ENCODE measurements around the gene FLT4.

Gene FLT4

GRCh38 chr5:180628827-180629750, 20.3 kb downstream of the FLT4 start:
- H3K4me3 ChIP-seq (ENCODE audit: low read depth, low read length), result no peak overlapping the region
- TF ChIP-seq, protein P1, sequence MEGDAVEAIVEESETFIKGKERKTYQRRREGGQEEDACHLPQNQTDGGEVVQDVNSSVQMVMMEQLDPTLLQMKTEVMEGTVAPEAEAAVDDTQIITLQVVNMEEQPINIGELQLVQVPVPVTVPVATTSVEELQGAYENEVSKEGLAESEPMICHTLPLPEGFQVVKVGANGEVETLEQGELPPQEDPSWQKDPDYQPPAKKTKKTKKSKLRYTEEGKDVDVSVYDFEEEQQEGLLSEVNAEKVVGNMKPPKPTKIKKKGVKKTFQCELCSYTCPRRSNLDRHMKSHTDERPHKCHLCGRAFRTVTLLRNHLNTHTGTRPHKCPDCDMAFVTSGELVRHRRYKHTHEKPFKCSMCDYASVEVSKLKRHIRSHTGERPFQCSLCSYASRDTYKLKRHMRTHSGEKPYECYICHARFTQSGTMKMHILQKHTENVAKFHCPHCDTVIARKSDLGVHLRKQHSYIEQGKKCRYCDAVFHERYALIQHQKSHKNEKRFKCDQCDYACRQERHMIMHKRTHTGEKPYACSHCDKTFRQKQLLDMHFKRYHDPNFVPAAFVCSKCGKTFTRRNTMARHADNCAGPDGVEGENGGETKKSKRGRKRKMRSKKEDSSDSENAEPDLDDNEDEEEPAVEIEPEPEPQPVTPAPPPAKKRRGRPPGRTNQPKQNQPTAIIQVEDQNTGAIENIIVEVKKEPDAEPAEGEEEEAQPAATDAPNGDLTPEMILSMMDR (IDR thresholded peaks at IDR 0.05; ENCODE audit: borderline replicate concordance, insufficient read depth, low read depth, low read length), result no peak

DNA sequence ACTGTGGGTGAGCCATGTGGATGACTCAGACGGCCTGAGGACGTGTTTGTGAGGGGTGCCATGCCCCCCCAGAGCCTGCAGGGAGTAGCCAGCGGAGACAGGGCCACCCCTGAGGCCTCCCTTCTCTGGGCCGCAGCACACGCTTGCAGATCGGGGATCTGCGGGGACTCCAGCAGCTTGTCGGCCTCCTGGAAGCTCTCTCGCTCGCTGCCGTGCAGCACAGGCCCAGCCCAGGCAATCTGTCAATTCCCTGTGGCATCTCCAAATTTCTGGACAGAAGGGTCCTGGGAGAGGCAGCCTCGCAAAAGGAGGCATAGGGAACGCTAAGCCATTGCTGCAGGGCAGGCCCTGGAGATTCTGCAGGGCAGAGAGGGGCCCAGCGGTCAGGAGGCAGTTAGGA, 21.2 kb downstream of the FLT4 start:
- TF ChIP-seq, protein P1 (IDR thresholded peaks at IDR 0.05; ENCODE audit: borderline replicate concordance, insufficient read depth, low read depth, low read length), result no peak
- H3K4me3 ChIP-seq (ENCODE audit: low read depth, low read length), result no peak overlapping the region

DNA sequence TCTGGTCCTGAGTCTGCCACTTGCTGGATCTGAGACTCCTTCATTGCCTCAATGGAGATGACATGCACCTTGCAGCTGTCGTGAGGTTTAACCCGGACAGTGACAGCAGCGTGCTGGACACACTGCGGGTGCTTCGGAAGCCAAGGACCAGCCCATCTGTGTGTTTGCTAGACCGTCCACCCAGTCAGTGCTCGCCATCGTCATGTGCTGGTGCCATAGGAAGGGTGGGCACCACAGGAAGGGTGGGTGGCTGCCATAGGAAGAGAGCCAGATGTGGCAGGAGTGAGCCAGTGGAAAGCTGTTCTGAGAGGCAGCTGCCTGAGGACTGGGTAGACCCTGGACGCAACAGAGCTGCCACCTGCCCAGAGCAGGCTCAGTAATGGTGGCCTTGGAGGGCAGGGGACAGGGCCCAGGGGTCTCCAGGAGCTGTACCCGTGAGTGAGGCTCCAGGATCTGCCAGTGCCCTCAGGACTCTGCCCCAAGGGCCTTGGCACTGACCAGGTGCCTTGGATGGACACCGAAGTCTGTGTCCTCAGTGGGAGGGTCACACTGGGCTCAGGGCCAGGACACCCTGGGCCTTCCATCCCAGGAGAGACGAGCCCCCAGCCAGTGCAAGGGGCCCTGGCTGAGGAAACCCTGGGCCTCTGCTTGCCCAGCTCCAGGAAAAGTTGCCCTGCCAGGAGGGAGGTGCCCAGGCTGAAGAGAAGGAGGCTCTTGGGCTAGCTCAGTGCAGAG, 21.8 kb downstream of the FLT4 start:
- H3K4me3 ChIP-seq (ENCODE audit: low read depth, low read length), result no peak overlapping the region
- TF ChIP-seq, protein P1 (IDR thresholded peaks at IDR 0.05; ENCODE audit: borderline replicate concordance, insufficient read depth, low read depth, low read length), result no peak

- H3K4me3 ChIP-seq (ENCODE audit: low read depth, low read length), result no peak overlapping the region
- TF ChIP-seq, protein P1 (IDR thresholded peaks at IDR 0.05; ENCODE audit: borderline replicate concordance, insufficient read depth, low read depth, low read length), result no peak
Measured at GRCh38 chr5:180626661-180627385, 22.6 kb downstream of the FLT4 start.

DNA sequence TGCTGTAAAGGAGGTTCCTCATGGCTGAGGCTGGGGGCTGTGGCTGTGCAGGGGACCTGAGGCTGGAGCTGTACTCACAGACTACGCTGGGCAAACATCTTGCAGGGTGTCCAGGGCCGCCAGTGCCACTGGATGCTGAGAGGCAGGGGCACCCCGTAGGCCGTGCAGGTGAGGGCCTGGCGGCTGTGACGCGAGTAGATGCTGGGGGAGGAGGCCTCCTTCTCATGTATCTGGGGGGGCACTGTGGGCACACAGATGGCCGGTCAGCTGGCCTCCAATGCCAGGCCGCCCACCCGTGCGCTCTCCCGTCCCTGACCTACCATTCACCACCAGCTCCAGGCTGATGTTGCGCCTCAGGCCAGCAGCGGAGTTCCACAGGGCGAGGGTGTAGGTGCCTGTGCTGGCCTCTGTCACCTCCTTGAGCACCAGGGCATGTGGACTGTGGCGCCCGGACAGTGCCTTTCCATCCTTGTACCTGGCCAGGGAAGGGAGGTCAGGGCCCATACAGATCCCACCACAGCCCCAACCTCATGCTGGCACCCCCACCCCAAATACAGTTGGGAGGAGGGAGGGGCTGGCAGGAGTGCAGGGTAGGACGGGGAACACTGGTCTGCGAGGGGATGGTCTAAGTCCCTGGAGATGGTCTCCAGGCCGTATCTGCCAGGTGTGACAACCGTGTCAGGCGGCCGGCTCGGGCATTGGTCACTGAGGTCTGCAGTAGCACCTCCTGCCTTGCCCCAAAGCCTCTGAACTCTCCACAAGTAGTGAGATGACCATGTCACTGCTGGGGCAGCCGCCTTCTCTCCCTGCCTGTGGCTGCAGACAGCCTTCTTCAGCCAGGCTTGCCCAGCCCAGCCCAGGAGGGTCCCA, 23.4 kb downstream of the FLT4 start:
- TF ChIP-seq, protein P1 (IDR thresholded peaks at IDR 0.05; ENCODE audit: borderline replicate concordance, insufficient read depth, low read depth, low read length), result no peak

GRCh38 chr5:180625125-180625790, 24.1 kb downstream of the FLT4 start:
- no peak overlapping the region for H3K4me3 ChIP-seq (ENCODE audit: low read depth, low read length)
- TF ChIP-seq, protein P1 (IDR thresholded peaks at IDR 0.05; ENCODE audit: borderline replicate concordance, insufficient read depth, low read depth, low read length), result no peak

More for the DNA sequence above, 23.4 kb downstream of the FLT4 start:
- H3K4me3 ChIP-seq (ENCODE audit: low read depth, low read length), result no peak overlapping the region
